HCT116 (cell line): ENCODE results near the gene OPHN1. TPM values are rescaled to one million over a fixed set of nuclear protein-coding genes. Genes with fewer than 3 reads are reported as not detected.

Source experiments
- ATAC-seq: fragments of 200-7000 bp; cut with Tn5 transposase; 2 replicates; pipeline ENCODE4 v1.9.1; 2020; ENCODE audit warnings: mild to moderate bottlenecking, moderate library complexity
- BruUV-seq: library from RNA; stranded (reverse); fragments of 400-500 nt; replicated peaks from 2 replicates; lab custom pipeline; 2021; lab: Mats Ljungman, UMichigan
- CTCF ChIA-PET: fragments of 300-600 bp; sonication (Branson Sonifier 250); formaldehyde crosslinking; loops from one replicate; lab custom pipeline; 2021; ENCODE audit warnings: antibody characterized with exemption; lab: Charles Lee
- POLR2A ChIA-PET: fragments of 300-600, 350-600 bp; sonication (Branson Sonifier 250); formaldehyde crosslinking; loops from one replicate; lab custom pipeline; 2021; ENCODE audit warnings: antibody characterized with exemption; lab: Charles Lee
- RAD21 ChIA-PET, 2 experiments: fragments of 300-600 bp; sonication (Branson Sonifier 250); formaldehyde crosslinking; loops; one replicate each; lab custom pipeline; 2023; ENCODE audit warnings: low total read pairs in 2 of 2; ENCODE audit not compliant: uncharacterized antibody in 2 of 2, unreplicated experiment in 2 of 2, low non-redundant PET in 1 of 2; lab: Charles Lee
- DNase-seq: peaks from one replicate; pipeline ENCODE4 v3.0.0-alpha.2; 2010; ENCODE audit warnings: low read depth, low spot score
- H2AFZ ChIP-seq: fragments of 200-600 bp; shearing (Covaris generic), sonication (generic); 2 replicates; pipeline ENCODE4 v1.6.1; 2017; ENCODE audit warnings: low read depth, mixed run types, mixed read lengths, antibody characterized with exemption, low read length; ENCODE audit not compliant: poor library complexity, severe bottlenecking
- H3K27ac ChIP-seq: 2 replicates; pipeline ENCODE4 v1.5.1; 2012; ENCODE audit warnings: low read depth, low read length
- H3K27me3 ChIP-seq: fragments of 200-600 bp; sonication (generic); 2 replicates; pipeline ENCODE4 v1.6.1; 2016; ENCODE audit warnings: mixed run types, low read length, mixed read lengths; ENCODE audit not compliant: insufficient read depth
- H3K36me3 ChIP-seq, 2 experiments: fragments of 200-500 bp in 1 of 2; fragments of 200-600 bp in 1 of 2; sonication (Bioruptor generic) in 1 of 2; sonication (generic) in 1 of 2; 2 replicates each; pipeline versions ENCODE4 v1.5.1 to v1.6.1; 2014 to 2016; ENCODE audit warnings: low read length in 2 of 2, inconsistent platforms in 1 of 2, mixed read lengths in 1 of 2, mixed run types in 1 of 2; ENCODE audit not compliant: insufficient read depth in 2 of 2, control insufficient read depth in 1 of 2
- H3K4me1 ChIP-seq, 2 experiments: fragments of 200-600 bp in 1 of 2; sonication (generic) in 1 of 2; 2 replicates each; pipeline versions ENCODE4 v1.5.1 to v1.6.1; 2012 to 2017; ENCODE audit warnings: low read length in 2 of 2, inconsistent platforms in 1 of 2, mild to moderate bottlenecking in 1 of 2, mixed read lengths in 1 of 2, mixed run types in 1 of 2, moderate library complexity in 1 of 2; ENCODE audit not compliant: insufficient read depth in 2 of 2, control insufficient read depth in 1 of 2
- H3K4me2 ChIP-seq: fragments of 200-600 bp; sonication (generic); 2 replicates; pipeline ENCODE4 v1.6.1; 2017; ENCODE audit warnings: mixed run types, low read length, mixed read lengths
- H3K4me3 ChIP-seq, 2 experiments: fragments of 200-600 bp in 1 of 2; sonication (generic) in 1 of 2; replicated peaks in 1 of 2; 2 replicates each; pipeline ENCODE4 v1.5.1; 2011 to 2016; ENCODE audit warnings: low read length in 2 of 2, control low read depth in 1 of 2, low read depth in 1 of 2, mild to moderate bottlenecking in 1 of 2, mixed read lengths in 1 of 2, mixed run types in 1 of 2
- H3K79me2 ChIP-seq: fragments of 200-600 bp; sonication (generic); 2 replicates; pipeline ENCODE4 v1.6.1; 2017; ENCODE audit warnings: mild to moderate bottlenecking, mixed run types, low read length, moderate library complexity, mixed read lengths; ENCODE audit not compliant: insufficient read depth
- H3K9ac ChIP-seq: fragments of 200-600 bp; sonication (generic); 2 replicates; pipeline ENCODE4 v1.6.1; 2016; ENCODE audit warnings: low read length, mixed read lengths
- H3K9me2 ChIP-seq: fragments of 200-600 bp; sonication (generic), shearing (Covaris generic); 2 replicates; pipeline ENCODE4 v1.6.1; 2017; ENCODE audit warnings: mixed run types, mild to moderate bottlenecking, moderate library complexity; ENCODE audit not compliant: insufficient read depth
- H3K9me3 ChIP-seq, 2 experiments: fragments of 200-500 bp in 1 of 2; fragments of 200-600 bp in 1 of 2; sonication (Bioruptor generic) in 1 of 2; sonication (generic) in 1 of 2; 2 replicates each; pipeline ENCODE4 v1.6.1; 2014 to 2017; ENCODE audit warnings: low read length in 2 of 2, mixed read lengths in 2 of 2, inconsistent platforms in 1 of 2, low read depth in 1 of 2, mild to moderate bottlenecking in 1 of 2, mixed run types in 1 of 2, moderate library complexity in 1 of 2; ENCODE audit not compliant: control insufficient read depth in 1 of 2, insufficient read depth in 1 of 2
- H4K20me1 ChIP-seq: fragments of 200-600 bp; sonication (generic), shearing (Covaris generic); 2 replicates; pipeline ENCODE4 v1.6.1; 2017; ENCODE audit warnings: mixed run types, mild to moderate bottlenecking, moderate library complexity; ENCODE audit not compliant: insufficient read depth
- CBX3 ChIP-seq: IDR thresholded peaks from 2 replicates; pipeline ENCODE4 v1.6.1; 2012; ENCODE audit warnings: low read depth
- CTCF ChIP-seq, 3 experiments: fragments of 200-600 bp in 1 of 3; sonication (generic) in 1 of 3; IDR thresholded peaks in 2 of 3; conservative IDR thresholded peaks in 1 of 3; 2 replicates each; pipeline ENCODE4 v1.5.1; 2012 to 2017; ENCODE audit warnings: low read depth in 2 of 3, low read length in 2 of 3, antibody characterized with exemption in 1 of 3, borderline replicate concordance in 1 of 3, control low read depth in 1 of 3, mild to moderate bottlenecking in 1 of 3, mixed read lengths in 1 of 3, mixed run types in 1 of 3, moderate library complexity in 1 of 3; ENCODE audit not compliant: insufficient read depth in 1 of 3
- ELF1 ChIP-seq: IDR thresholded peaks from 2 replicates; pipeline ENCODE4 v1.6.1; 2012; ENCODE audit warnings: low read depth, borderline replicate concordance
- EZH2 ChIP-seq: fragments of 200-600 bp; sonication (generic); IDR thresholded peaks from 2 replicates; pipeline ENCODE4 v1.6.1; 2017; ENCODE audit warnings: antibody characterized with exemption, mixed run types
- FOSL1 ChIP-seq: IDR thresholded peaks from 2 replicates; pipeline ENCODE4 v1.6.1; 2012; ENCODE audit warnings: low read depth
- JUND ChIP-seq: IDR thresholded peaks from 2 replicates; pipeline ENCODE4 v1.6.1; 2012
- MAX ChIP-seq: IDR thresholded peaks from 2 replicates; pipeline ENCODE4 v1.6.1; 2012
- POLR2AphosphoS5 ChIP-seq: IDR thresholded peaks from 2 replicates; pipeline ENCODE4 v1.6.1; 2011; ENCODE audit warnings: mild to moderate bottlenecking, low read depth, low read length, moderate library complexity
- RAD21 ChIP-seq: IDR thresholded peaks from 2 replicates; pipeline ENCODE4 v1.6.1; 2012; ENCODE audit warnings: low read depth, mild to moderate bottlenecking
- SP1 ChIP-seq: IDR thresholded peaks from 2 replicates; pipeline ENCODE4 v1.6.1; 2012; ENCODE audit warnings: low read depth
- SRF ChIP-seq: IDR thresholded peaks from 2 replicates; pipeline ENCODE4 v1.6.1; 2012; ENCODE audit warnings: low read depth
- TCF7L2 ChIP-seq: IDR thresholded peaks from 2 replicates; pipeline ENCODE4 v1.7.0; 2011; ENCODE audit warnings: borderline replicate concordance, inconsistent platforms; ENCODE audit not compliant: insufficient read depth, insufficient read length; ENCODE audit errors: extremely low read depth
- ZBTB33 ChIP-seq: IDR thresholded peaks from 2 replicates; pipeline ENCODE4 v1.6.1; 2011; ENCODE audit warnings: mild to moderate bottlenecking, low read length, moderate library complexity; ENCODE audit not compliant: insufficient replicate concordance; ENCODE audit errors: extremely low read depth
- intact Hi-C: fragments of 100-400 bp; cut with micrococcal nuclease; formaldehyde crosslinking; loops from 2 replicates; pipeline ENCODE4 v1.10.0; 2022
- total RNA-seq: library from RNA; stranded (reverse); gene quantifications from one replicate; pipeline ENCODE4 v1.2.1, GENCODE V29; 2021; ENCODE audit not compliant: unreplicated experiment

Gene OPHN1
- total RNA-seq, 1 experiment from 2014 or later = 2.9 TPM

- ATAC-seq = no peak
- no peaks in the 10 kb centered on the region for H3K27me3 ChIP-seq
- H3K9me3 ChIP-seq = no peaks in the 10 kb centered on the region
- H4K20me1 ChIP-seq = no peaks in the 10 kb centered on the region
- no peak overlapping the region for H3K9ac ChIP-seq
- no peaks in the 10 kb centered on the region for H3K36me3 ChIP-seq
- intact Hi-C loops = no loop called here
- BruUV-seq = no TSS peak
- no peak overlapping the region for H3K4me2 ChIP-seq
- no peak overlapping the region for H2AFZ ChIP-seq
- ChIA-PET POLR2A (no interaction called here), CTCF (no interaction called here), RAD21 (no interaction called here)
- H3K4me3 ChIP-seq = no peak overlapping the region
- H3K9me2 ChIP-seq = no peaks in the 10 kb centered on the region
- no peak overlapping the region for H3K27ac ChIP-seq
- H3K4me1 ChIP-seq = peaks cover 4 to 5% of the 10 kb centered on the region in 2 experiments
- no peak for TF ChIP-seq ELF1
- no peak for TF ChIP-seq SP1
- TF ChIP-seq TCF7L2 = no peak
- no peaks in the 10 kb centered on the region for H3K79me2 ChIP-seq
- no peak for DNase-seq
These were observed 21.6 kb downstream of the OPHN1 start for GRCh38 chrX:68411729-68412128.

- ATAC-seq = no peak
- intact Hi-C loops = no loop called here
- no peak for TF ChIP-seq CTCF (IDR thresholded peaks at IDR 0.05 in 2 of 3, conservative IDR thresholded peaks at IDR 0.05 in 1 of 3; ENCODE audit: borderline replicate concordance in 1 of 3, insufficient read depth in 1 of 3, low read depth in 2 of 3, low read length in 2 of 3)
- TF ChIP-seq JUND = no peak
- no peak for TF ChIP-seq ZBTB33
- no peak for TF ChIP-seq MAX
- TF ChIP-seq CBX3 = no peak
- no peak for TF ChIP-seq POLR2AphosphoS5
- no peak for TF ChIP-seq EZH2
- TF ChIP-seq RAD21 = no peak
- TF ChIP-seq FOSL1 = no peak
- no peak for TF ChIP-seq SRF
- no peak for TF ChIP-seq ELF1
These were observed 24.1 kb downstream of the OPHN1 start for GRCh38 chrX:68409194-68409593.

More at GRCh38 chrX:68409194-68409593, 24.1 kb downstream of the OPHN1 start:
- Histone ChIP-seq H3K36me3 (no peaks in the 10 kb centered on the region), H2AFZ (no peak overlapping the region), H4K20me1 (no peaks in the 10 kb centered on the region), H3K9me2 (no peaks in the 10 kb centered on the region), H3K27ac (no peak overlapping the region), H3K79me2 (no peaks in the 10 kb centered on the region), H3K4me1 (no peaks in the 10 kb centered on the region), H3K4me2 (no peak overlapping the region), H3K9ac (no peak overlapping the region), H3K4me3 (no peak overlapping the region), H3K9me3 (no peaks in the 10 kb centered on the region), H3K27me3 (no peaks in the 10 kb centered on the region)
- no peak for DNase-seq
- CTCF ChIA-PET = no interaction called here
- POLR2A ChIA-PET = no interaction called here
- BruUV-seq = no TSS peak
- RAD21 ChIA-PET = no interaction called here
